ENCODE results near the gene ANKIB1.
"Not testable (repeated sequence)": the region's sequence is repeated elsewhere in the genome, so short reads cannot be mapped to it uniquely, and the experiment has no call there.

ANKIB1 gene

DNA sequence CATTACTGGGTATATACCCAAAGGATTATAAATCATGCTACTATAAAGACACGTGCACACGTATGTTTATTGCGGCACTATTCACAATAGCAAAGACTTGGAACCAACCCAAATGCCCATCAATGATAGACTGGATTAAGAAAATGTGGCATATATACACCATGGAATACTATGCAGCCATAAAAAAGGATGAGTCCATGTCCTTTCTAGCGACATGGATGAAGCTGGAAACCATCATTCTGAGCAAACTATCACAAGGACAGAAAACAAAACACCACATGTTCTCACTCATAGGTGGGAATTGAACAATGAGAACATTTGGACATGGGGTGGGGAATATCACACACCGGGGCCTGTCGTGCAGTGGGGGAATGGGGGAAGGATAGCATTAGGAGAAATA is 164.4 kb downstream of the ANKIB1 start:
- DNase-seq (ENCODE audit: low spot score), result not testable (repeated sequence)

DNA sequence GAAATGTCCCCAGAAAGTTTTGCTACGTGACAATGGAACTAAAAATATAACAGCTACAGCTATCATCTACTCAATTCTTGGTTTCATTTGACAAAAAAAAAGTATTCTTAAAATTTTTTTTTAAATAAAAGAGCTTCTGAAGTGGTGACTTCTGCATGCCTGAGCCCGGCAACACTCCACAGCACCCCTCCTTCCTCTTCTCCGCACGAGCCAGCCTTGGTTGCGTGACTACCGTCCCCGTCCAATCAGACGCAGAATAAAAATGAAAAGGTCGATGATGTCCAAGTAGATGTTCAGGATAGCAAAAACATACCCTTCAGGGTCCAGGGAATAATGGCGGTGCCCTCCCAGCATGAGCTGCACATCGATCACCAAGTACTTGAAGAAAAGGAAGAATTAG is 167.0 kb downstream of the ANKIB1 start:
- no peak for DNase-seq (ENCODE audit: low spot score)

DNA sequence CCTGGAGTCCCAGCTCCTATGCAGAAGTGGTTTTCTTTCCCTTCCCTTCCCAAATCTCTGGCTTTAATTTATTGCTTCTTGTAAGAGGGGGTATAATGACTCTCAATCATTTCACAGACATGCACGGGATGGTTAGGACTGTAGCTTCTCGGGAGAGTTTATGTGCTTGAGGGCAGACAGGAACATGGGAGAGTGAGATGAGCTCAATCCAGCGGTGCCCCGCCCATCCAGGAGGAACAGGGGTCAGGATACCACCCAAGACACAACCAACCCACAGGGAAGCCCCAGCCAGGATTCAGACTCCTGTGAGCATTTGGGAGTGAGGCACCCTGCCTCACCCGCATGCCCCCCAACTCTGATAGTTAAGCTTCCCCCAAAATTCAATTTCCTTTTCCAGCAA is 167.8 kb downstream of the ANKIB1 start:
- DNase-seq (ENCODE audit: low spot score), result no peak

DNA sequence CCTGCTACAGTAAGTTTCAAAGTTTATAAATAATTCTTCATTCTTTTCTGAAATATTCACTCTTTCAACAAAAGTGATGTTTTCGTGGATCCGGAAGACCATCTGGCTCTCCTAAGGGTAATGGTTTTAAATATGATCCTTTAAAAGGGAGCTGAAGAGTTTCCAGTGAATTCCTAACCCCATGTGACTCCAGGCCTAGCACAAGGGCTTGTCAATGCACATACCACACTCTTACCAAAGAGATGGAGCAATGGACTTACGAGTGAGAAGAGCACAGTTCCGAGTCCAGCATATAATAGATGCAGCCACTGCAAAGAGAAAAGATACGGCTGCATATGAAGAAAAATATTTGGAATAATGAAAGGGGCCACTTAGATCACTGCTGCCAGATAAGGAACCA is 169.5 kb downstream of the ANKIB1 start:
- DNase-seq (ENCODE audit: low spot score), result no peak

DNA sequence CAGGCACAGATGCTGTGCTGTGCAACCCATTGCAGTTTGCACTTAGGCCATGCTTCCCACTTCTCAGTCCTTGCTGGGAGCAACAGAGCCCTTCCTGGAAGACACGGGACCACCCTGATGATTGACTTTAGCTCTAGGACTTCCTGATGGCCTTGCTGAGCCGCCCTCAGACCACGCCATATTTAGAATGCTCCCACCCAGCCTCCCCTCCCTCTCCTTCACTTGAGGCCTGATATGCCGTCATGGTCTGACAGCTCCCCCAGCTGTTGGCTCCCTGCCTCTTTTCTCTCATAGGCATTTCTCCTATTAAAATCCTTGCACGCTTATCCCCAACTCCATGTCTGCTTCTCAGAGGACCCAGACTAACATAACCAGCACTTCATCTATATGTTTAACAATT is 172.1 kb downstream of the ANKIB1 start:
- DNase-seq (ENCODE audit: low spot score), result no peak

DNA sequence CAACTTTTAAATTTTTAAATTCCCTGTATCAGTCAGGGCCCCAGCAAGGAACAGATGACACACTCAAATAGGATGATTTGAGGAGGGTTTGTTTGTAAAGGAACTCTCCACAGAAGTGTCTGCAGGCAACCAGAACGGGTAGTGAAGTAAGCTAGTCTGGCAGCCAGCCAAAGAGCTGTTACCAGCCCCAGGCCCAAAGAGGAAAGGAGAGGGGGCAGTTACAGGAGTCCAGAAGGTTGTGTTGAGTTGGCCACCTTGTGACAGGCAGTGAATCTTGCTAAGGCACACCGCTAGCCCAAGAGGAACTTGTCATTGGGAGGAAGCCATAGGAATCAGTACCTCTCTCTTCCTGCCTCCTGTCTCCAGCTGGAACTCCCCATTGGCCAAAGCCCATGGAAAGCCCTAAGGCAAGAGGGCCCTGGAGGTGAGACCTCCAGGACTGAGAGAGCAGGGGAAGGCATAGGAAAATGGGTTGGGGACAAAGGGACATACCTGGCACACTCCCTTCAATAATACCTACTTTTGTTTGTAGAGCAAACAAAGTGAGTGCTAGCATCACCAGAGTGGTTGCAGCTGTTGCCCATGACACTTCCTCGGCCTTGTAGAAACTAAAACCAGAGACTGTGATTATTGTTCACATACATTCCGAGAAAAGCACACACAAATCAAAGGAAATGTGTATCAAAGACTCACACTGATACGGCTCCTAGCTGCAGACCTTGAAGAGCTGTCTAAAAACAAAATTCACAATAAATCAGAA is 176.1 kb downstream of the ANKIB1 start:
- no peak for DNase-seq (ENCODE audit: low spot score)

DNA sequence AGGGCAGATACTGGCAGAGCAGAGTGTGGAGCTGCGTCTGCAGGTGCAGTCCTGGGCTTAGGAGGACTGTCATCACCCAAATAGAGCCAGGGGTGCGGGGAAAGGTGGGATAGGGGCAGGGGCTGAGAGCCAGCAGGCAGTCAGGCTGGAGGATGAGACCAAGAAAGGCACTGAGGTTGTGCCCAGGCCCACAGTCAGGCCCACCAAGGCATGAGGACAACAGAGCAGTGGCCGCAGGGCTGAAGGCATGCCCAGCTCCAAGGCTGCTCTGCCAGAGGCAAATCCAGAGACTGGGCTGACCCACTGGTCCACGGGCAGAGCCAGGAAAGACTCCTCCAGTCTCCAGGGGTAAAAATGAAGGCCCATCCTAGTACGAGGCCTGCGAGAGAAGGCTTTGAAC is 177.2 kb downstream of the ANKIB1 start:
- no peak for DNase-seq (ENCODE audit: low spot score)

DNA sequence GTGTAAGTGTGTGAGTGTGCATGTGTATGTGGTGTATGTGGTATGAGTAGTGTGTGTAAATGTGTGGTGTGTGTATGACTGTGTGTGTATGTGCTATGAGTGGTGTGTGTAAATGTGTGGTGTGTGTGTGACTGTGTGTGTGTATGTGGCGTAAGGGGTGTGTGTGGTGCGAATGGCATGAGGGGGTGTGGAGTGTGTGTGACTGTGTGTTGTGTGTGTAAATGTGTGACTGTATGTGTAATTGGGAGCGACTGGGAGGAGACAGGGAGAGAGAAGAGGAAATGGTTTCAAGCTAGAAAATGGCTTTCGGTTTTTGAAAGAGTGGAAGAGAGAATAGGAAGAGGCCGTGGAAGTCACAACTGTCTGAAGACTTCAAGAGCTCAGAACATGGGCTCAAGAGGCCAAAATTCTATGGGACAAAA is 177.9 kb downstream of the ANKIB1 start:
- no peak for DNase-seq (ENCODE audit: low spot score)

DNA sequence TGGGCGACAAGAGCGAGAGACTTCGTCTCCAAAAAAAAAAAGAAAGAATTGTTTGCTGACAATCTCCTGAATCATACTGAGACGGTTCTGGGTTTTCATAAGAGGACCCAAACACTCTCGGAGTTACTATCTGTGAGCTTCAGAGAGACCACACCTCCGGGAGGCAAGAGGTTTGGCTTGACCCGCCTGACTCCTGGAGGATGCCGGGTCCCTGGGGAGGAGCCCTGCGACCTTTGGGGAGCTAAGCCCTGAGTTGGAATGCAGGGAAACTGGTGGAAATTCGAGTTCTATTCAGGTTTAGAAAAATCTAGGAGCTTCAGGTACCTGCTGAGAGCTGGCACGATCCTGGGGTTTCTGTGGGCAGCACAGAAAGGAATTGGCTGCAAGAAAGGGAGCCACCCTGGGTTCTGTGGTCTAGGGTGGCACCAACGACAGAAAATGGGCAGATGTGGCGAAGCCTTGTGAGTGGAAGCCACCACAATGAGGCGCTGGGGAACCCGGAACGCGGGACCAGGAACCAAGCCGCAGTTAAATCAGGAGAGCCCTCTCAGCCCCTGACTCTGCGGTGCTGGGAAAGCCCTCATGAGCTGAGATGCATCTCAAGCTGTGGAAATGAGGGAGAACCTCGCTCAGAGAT is 179.7 kb downstream of the ANKIB1 start:
- no peak for DNase-seq (ENCODE audit: low spot score)

DNA sequence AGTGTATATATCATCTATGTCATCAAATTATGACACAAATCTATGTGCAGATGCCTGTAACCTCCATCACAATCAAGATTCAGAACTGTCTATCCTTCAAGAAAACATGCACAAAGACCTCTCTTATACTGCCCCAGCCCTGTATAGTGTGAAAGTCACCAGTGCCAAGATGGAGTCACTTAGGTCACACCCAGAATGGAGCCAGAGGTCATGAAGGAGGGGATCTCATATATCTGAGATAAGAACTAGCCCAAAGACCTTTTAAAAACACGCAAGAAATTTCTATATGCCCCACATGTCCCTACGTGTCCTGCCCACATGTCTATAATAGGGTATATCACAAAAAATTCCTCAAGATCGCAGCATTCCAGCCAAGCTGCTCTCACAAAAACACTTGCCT is 181.4 kb downstream of the ANKIB1 start:
- no peak for DNase-seq (ENCODE audit: low spot score)

DNA sequence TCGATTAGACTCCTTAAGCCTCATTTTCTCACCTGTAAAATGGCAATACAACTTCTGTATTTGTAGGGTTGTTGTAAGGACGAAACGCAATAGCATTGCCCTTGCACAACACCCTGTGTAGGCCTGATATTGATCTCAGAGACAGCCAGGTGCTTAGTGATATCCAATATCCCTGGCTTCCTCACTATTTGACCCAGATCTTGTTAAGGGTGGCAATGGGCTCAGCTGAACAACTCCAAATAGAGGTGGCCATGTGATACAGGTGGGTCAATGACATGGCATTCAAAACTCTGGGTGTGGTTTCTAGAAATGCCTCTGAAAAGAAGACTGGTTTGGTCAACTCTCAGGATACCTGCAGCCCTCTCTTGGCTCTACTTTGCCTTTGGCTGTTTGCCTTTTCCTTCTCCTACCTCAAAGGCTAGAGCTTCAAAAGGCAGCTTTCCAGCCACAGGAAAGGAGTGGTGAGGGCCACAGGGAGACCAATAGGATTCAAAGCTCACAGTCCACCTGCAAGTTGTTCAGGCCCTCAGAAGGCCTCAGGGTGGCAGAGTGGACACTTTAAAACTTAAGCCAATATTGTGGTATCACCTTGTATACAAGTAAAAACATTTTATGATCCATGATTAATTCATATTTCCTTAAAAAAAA is 186.6 kb downstream of the ANKIB1 start:
- DNase-seq (ENCODE audit: low spot score), result no peak

DNA sequence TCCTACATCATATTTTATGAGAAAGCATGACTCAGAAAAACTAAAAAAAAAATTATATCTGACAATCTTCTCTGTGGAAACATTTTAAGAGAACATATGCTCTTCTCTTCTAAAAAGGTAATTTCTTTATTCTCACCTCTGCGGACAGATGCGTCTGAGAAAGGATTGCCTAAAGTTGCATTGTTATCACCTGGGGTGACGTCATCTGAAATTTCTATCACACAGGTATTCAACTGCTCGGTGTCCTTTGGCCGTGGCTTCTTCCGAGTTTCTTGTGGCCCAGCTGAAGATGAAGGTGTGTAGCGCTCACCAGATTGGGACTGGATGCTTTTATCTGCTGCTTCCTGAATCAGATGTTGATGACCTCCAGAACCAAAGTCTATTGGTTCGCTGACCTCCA is 187.2 kb downstream of the ANKIB1 start:
- no peak for DNase-seq (ENCODE audit: low spot score)

DNA sequence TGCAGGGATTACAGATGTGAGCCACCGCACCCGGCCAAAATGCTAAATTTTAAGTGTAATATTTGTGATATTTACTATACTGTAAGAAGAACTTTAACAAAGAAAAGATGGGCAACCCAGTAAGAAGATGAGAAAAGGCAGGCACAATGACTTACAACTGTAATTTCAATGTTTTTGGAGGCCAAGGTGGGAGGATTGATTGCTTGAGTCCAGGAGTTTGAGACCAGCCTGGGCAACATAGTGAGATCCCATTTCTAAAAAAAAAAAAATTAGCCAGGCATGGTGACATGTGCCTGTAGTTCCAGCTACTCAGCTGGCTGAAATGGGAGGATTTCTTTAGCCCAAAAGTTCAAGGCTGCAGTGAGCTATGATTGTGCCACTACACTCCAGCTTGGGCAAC is 189.8 kb downstream of the ANKIB1 start:
- no peak for DNase-seq (ENCODE audit: low spot score)

DNA sequence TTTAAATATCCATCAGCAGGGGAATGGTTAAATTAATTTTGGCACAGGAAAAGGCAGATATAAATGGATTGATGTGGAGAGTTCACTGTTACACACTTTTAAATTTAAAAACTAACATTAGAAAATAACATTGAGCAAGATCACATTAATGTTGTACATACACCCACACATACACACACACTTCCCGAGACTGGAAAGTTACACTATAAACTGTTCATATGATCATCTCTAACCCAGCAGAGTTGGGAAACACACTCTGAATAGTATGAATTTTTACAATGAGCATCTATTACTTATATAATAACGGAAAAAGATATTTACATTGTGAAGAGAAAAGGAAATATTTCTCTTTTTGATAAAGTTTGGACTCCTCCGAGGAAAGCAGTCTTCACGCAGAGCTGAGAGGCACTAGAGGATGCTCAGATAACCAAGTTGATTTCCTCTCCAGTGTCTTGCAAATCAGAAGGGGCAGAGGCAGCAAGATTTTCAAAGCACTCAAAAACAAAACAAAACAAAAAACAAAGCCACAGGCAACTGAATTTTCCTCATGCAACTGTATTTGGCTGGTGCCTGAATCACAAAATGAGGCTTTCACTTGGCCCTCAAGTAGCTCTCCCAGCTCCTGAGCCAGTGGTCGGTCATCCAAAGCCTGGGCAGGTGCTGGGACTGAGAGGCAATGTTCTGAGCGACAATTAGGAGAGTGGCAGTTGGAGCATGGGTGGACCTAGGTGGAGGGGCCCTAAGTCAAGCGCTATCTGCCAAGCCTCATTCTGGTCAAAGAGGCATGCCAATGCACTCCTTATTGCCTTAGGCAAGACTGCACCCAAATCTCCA is 191.1 kb downstream of the ANKIB1 start:
- DNase-seq (ENCODE audit: low spot score), result no peak

DNA sequence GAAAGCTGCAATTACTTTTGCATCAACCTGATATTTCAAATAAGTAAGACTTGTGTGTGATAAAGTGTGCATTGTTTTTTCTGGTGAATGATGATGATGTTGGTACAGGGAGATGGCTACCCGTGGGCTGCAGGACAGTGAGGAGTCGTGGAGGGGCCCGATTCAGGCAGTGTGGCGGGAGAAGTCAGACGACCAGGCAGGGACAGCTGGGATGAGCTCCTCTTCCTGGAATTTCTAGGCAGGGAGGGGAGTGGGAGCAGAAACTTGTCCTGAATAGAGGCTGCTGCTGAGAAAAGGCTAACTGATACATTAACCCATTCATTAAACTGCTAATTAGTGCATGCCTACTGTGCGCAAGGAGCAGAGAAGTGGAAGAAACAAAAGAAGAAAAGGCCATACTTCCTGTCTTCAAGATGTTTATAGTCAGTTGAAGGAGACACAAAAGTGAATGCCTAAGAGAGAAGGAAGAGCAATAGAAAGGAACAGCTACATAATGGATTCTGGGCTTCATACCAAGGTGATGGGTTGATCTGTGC is 192.2 kb downstream of the ANKIB1 start:
- no peak for DNase-seq (ENCODE audit: low spot score)

DNA sequence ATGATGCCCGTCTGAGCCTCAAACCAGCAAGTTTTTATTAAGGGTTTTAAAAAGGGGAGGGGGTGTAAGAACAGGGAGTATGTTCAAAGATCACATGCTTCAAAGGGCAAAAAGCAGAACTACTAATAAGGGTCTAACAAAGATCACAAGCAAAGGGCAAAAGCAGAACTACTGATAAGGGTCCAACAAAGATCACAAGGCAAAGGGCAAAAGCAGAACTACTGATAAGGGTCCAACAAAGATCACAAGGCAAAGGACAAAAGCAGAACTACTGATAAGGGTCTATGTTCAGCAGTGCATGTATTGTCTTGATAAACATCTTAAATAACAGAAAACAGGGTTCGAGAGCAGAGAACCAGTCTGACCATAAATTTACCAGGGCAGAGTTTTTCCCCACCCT is 196.9 kb downstream of the ANKIB1 start:
- not testable (repeated sequence) for DNase-seq (ENCODE audit: low spot score)

DNA sequence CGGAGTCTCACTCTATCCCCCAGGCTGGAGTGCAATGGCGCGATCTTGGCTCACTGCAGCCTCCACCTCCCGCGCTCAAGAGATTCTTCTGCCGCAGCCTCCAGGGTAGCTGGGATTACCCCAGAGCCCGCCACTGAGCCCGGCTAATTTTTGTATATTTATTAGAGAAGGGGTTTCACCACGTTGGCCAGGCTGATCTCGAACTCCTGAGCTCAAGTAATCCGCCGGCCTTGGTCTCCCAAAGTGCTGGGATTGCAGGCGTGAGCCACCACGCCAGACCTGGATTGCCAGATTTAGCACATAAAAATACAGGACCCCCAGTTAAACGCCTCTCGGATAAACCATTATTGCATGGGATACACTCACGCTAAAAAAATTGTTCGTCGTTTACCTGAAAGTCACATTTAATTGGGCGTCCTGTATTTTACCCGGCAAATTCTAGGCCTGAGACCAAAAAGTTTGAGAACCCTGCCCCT is 201.1 kb downstream of the ANKIB1 start:
- DNase-seq (ENCODE audit: low spot score), result no peak

DNA sequence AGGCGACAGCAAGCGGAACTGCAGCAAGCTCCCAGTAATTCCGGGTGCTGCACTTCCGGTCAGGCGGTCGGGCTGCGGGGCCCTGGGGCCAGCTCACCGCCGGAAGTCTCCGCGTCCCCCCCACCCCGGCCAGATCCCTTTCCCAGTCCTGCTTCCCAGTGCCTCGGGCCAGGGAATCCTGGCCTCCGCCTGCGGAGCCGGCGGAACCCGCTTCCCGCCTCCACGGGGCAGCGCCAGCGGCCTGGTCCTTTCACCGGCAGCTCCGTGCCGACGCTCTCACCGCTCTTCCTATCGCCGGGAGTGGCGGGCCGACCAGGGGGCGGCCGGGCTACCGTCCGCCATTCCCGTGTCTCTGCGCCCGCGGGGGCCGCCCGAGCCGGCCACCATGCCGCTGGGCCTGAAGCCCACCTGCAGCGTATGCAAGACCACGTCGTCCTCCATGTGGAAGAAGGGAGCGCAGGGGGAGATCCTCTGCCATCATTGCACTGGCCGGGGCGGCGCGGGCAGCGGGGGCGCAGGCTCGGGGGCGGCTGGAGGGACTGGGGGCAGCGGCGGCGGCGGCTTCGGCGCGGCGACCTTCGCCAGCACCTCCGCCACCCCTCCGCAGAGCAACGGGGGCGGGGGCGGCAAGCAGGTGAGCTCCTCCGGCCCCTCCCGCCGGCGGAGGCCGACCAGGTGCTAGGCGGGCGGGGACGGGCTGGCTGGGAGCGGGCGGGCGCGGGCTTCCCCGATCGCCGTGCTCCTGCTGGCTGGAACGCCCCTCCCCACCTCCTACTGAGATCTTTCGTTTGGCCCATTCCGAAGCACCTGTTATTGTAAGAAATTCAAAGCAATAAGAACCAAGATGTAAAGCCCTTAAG is 201.8 kb downstream of the ANKIB1 start, which contains the start of gene GATAD1:
GATAD1 (plus strand) TSS at position 138 of the 860 bp plus-strand sequence; CDS start at position 386, 248 bp downstream.
- peak; percentile 92 for DNase-seq (ENCODE audit: low spot score)

DNA sequence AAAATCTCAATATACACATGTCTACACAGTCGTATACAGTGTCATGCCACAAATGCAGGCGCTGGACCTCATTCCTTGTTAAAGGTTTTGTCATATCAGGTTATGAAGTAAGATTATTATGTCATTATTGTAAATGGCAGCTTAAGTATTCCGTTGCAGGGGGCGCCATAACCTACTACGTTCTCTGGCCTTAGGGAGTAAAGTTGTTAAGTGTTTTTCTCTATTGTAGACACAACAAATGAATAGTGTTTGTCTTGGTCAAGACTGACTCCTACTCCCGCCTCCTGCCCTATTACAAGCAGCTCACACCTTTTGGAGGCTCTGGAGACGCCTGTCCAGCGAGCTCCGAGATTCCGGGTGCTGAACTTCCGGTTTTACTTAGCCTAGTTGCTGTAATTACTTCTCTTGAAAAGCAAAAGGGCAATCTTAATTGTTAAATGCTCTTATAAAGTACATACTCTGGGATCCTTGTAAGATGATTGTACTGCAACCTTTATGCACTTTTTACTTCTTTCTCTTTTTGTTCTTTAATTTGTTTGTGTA is 202.5 kb downstream of the ANKIB1 start:
- peak; percentile 22 for DNase-seq (ENCODE audit: low spot score)
